Measurements from ENCODE around the gene ENKUR.

ENKUR gene

GRCh38 chr10:25015828-25016375, at the start of gene ENKUR:
ENKUR (minus strand) TSS chr10:25016158; CDS start chr10:25015936, 222 bp downstream.
- peak within 1 kb of the TSS; percentile 69 for H3K4me3 ChIP-seq (ENCODE audit: low read depth, low read length)
- TF ChIP-seq CTCF (IDR thresholded peaks at IDR 0.05; ENCODE audit: low read depth, low read length) = no peak
- DNase-seq (ENCODE audit: low read depth, low spot score) = peak; percentile 95
- in situ Hi-C loops (cut with HindIII; ENCODE audit: low sequenced_read_pairs) = no loop called here

DNA sequence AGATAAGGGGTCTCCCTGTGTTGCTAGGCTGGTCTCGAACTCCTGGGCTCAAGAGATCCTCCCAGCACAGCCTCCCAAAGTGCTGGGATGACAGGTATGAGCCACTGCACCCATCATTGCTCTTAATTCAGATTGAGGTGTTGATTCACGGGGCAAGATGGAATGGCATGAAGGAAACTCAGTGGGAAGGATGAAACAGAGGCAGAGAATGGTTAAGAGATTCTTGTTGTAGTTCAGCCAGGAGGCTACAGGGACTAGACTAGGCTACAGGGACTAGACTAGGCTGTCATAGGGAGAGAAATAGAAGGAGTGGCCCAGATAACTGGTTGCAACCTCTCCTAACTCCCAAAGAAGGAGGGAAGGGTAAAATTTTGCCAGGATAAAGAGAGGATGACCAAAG, 48.4 kb upstream of the ENKUR start:
- DNase-seq (ENCODE audit: low read depth, low spot score) = no peak
- H3K4me3 ChIP-seq (ENCODE audit: low read depth, low read length) = no peak overlapping the region
- in situ Hi-C loops (cut with HindIII; ENCODE audit: low sequenced_read_pairs) = no loop called here
- no peak for TF ChIP-seq CTCF (IDR thresholded peaks at IDR 0.05; ENCODE audit: low read depth, low read length)

- H3K4me3 ChIP-seq (ENCODE audit: low read depth, low read length) = no peak overlapping the region
- no peak for DNase-seq (ENCODE audit: low read depth, low spot score)
- in situ Hi-C loops (cut with HindIII; ENCODE audit: low sequenced_read_pairs) = no loop called here
- TF ChIP-seq CTCF (IDR thresholded peaks at IDR 0.05; ENCODE audit: low read depth, low read length) = no peak
Observed at GRCh38 chr10:25063644-25064043, 47.7 kb upstream of the ENKUR start.

- no peak for TF ChIP-seq CTCF (IDR thresholded peaks at IDR 0.05; ENCODE audit: low read depth, low read length)
- DNase-seq (ENCODE audit: low read depth, low spot score) = no peak
- in situ Hi-C loops (cut with HindIII; ENCODE audit: low sequenced_read_pairs) = no loop called here
- H3K4me3 ChIP-seq (ENCODE audit: low read depth, low read length) = no peak overlapping the region
Observed at GRCh38 chr10:25063157-25063556, 47.2 kb upstream of the ENKUR start.

- TF ChIP-seq CTCF (IDR thresholded peaks at IDR 0.05; ENCODE audit: low read depth, low read length) = no peak
- H3K4me3 ChIP-seq (ENCODE audit: low read depth, low read length) = no peak overlapping the region
- in situ Hi-C loops (cut with HindIII; ENCODE audit: low sequenced_read_pairs) = no loop called here
- DNase-seq (ENCODE audit: low read depth, low spot score) = peak; percentile 66
Observed at GRCh38 chr10:25061711-25062449, 45.9 kb upstream of the ENKUR start.

- H3K4me3 ChIP-seq (ENCODE audit: low read depth, low read length) = no peak overlapping the region
- no peak for DNase-seq (ENCODE audit: low read depth, low spot score)
- no peak for TF ChIP-seq CTCF (IDR thresholded peaks at IDR 0.05; ENCODE audit: low read depth, low read length)
- in situ Hi-C loops (cut with HindIII; ENCODE audit: low sequenced_read_pairs) = no loop called here
Observed at GRCh38 chr10:25061125-25061524, 45.2 kb upstream of the ENKUR start.
